ENCODE results near the gene MRM3. TPM values are rescaled to one million over a fixed set of nuclear protein-coding genes. Genes with fewer than 3 reads are reported as not detected.
"Not testable (repeated sequence)": the region's sequence is repeated elsewhere in the genome, so short reads cannot be mapped to it uniquely, and the experiment has no call there.

MRM3 gene
- total RNA-seq, 1 experiment from 2014 or later, result 49.7 TPM

DNA sequence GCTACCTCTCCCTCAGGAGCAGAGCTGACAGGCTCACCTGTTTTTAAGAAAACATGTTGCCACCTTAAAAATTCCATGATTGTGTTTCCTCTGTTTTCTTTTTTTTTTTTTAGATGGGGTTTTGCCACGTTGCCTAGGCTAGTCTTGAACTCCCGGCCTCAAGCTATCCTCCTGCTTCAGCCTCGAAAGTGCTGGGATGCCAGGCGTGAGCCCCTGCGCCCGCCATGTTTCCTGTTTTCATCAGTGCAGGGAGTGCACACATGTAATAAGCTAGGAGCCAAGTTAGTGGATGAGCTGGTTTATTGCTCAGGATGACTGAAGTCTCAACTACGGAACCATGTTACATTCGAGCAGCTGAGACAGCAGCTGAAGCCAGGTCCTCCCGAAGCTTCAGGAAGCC is 13.6 kb downstream of the MRM3 start:
- DNase-seq (ENCODE audit: low read depth), result no peak

DNA sequence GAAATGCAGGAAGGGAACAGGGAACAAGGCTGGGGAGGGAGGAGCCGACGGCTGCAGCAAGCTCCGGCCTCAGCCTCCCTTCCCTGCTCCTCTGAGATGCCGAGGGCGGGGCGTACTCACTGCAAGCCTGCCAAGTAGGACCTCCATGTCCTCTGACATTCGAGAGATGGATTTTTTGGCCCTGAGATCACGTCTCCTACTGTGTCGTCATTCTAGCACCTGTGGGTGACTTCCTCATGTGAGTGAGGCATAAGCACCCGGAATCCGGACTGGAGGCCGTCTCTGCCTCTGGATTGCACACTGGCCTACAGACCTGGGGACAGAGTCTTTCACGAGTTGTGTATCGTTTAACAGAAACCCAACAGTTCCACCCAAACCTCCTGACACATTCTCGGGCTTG is 14.5 kb downstream of the MRM3 start:
- DNase-seq (ENCODE audit: low read depth), result no peak

DNA sequence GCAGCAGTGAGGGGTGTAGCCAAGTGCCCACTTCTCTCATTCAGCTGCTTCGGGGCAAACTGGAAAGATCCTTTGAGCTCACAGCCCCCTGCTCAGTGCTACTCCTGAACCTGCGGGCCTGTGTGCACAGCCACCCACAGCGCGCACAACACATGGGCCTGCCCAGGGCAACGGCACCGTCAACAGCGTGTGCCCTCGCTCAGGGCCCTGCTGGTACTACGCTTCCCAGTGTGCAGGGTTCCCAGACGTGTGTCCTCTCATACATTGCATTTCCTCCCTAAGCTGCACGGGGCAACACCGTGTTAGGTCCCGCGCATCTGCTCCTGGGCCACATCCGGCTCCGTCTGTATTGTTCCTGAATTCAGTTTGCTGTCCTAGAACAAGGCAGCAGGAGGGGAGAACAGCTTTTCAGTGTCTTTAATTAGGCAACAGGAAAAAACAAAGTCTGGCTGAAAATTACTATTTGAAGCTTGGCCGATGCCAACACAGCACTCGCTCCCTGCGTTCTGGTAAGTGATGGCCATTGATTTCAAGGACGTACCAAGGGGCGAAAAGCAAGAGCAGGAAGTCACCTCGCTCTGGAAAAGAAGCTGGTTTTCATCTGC is 15.2 kb downstream of the MRM3 start:
- no peak for DNase-seq (ENCODE audit: low read depth)

DNA sequence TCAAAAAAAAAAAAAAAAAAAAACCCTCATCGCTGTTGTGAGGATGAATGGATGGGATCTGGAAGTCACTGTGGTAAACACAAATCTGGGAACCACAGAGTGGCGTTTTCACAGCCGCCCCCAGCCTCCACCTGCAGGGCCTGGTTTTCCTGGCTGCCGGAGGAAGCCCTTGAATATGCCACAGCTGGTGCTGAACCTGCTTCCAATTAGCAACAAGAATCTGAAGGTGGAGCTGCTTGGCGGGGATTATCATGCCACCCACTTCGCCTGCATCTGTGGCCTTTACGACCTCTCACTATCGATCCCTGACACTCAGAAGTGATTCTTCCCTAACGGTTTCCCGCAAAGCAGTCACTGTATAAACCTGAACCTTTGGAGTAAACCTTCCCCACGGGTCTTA is 16.1 kb downstream of the MRM3 start:
- DNase-seq (ENCODE audit: low read depth), result no peak

DNA sequence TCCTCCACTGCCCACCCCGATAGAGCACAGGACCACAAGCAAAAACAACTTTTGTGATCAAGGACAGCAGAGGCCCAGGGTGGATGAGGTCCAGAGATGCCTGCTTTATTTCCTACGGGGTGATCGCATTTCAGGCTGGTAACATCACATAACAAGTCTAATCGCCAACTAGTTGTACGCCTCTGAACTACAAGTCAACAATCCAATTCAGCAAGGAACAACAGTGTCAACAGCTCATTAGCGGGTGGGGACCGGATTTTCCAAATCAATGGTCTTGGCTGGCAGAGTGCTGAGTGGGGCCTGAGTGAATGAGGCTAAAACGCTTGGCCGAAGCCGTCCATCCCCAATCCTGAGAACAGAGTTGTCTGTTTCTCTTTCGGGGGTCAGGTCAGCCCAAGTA is 17.1 kb downstream of the MRM3 start:
- DNase-seq (ENCODE audit: low read depth), result no peak

DNA sequence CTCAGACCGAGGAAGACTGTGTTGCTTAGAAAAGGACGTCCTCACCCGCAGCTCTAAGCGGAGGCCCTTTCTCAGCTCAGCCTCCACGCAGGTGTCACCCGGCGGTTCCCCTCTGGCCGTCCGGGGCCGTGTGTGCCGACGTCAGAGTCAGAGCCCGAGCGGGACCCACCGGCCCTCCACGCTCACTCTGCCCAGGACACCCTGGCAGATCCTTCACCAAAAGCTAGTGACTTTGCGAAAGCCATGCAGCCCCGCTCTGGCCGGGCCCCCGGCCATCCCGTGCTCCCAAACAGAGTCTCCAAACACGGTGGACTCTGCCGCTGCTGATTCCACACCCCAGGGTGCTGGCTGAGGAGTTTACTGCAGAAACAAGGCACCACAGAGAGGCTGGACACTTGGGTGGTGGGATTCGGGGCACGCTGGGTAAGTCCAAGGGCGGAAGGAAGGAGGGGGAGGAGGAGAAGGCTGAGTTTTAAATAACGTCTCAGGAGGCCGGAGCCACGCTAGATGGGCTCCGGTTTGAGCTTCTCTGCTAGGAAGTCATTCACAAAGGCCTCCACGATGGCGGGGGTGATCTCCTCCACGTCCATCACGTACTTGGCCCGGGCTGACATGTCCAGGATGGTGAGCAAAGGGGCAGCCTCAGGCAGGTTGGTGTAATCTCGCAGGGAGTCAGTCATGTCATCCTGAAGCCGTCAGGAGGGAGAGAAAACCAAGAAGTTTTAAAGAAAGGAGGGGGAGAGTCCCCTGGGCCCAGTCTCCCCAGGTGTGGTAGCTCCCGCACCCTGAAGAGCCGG is 18.5 kb downstream of the MRM3 start:
- DNase-seq (ENCODE audit: low read depth), result no peak

DNA sequence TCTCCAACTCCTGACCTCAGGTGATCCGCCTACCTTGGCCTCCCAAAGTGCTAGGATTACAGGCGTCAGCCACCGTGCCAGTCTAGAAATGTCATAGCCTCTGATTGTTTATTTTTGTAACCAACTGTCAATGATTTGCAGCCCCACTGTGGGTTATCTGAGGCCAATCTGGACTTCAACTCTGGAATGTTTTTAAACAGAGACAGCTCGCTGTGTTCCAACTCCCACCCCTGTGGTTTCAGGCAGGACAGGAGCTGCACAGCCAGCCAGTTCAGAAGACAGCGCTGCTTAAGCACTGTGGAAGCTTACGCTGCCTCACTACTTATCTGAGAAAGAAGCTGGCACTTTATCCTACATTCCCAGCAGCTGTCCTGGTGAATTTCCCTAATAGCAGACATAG is 19.5 kb downstream of the MRM3 start:
- no peak for DNase-seq (ENCODE audit: low read depth)

DNA sequence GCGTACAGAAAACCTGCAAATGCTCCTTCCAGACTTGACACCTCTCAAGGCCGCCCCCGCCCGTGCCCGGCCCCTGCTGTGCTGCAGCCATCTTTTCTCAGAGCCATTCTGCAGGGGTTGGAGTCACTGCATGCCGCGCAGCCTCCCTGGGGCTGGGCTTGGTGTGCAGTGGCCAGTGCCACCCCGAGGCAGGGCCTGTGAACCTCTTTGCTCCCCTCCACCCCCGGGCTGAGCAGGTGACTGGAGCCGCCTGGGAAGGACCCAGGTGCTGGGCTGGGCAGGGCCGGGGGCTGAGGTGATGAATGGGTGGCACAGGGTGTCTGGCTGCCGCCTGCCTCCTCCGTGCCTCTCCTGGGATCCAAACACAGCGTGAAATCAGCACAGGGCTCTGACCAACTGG is 20.3 kb downstream of the MRM3 start:
- DNase-seq (ENCODE audit: low read depth), result no peak

DNA sequence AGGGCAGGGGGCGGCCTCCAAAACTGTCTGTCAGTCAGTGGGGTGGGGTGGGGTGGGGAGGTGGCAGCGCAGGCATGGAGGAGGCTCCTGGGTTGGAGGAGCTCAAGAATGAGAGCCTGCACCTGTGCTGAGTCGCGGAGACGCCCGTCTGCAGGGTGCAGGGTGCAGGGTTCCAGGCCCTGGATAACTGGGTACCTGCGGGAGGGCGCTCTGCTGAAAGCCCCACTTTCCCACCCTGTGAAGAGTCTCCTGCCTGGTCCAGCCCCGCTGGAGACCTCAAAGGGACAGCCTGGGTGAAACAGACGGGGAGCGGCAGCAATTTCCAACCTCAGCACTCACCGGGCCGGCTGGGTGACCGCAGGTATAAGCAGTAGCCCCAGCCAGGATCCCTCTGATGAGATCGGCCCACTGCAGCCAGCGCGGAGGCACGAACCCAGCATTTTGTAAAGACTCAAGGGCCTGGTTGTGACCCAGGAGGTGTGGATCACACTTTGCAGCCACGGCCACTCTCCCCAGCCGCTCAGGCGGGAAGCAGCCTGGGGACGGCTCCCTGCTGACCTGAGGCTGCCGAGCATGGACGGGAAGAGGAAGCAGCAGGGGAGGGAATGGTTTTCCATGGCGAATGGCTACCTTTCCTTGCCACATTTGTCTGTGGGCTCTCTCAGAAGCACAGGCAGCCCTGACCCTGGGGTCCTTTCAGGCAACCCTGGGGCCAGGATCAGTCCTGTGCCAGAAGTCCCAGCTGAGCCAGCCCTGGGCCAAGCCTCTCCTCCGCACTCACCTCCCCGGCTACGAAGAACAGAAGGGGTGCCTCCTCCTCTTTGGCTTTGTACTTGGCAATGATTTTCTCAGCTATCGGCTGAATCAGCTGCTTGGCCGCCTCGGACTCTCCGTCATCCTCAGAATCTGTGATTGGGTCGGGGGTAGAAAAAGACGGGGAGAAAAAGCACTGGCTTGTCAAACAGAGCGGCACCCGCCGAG is 21.0 kb downstream of the MRM3 start:
- no peak for DNase-seq (ENCODE audit: low read depth)

DNA sequence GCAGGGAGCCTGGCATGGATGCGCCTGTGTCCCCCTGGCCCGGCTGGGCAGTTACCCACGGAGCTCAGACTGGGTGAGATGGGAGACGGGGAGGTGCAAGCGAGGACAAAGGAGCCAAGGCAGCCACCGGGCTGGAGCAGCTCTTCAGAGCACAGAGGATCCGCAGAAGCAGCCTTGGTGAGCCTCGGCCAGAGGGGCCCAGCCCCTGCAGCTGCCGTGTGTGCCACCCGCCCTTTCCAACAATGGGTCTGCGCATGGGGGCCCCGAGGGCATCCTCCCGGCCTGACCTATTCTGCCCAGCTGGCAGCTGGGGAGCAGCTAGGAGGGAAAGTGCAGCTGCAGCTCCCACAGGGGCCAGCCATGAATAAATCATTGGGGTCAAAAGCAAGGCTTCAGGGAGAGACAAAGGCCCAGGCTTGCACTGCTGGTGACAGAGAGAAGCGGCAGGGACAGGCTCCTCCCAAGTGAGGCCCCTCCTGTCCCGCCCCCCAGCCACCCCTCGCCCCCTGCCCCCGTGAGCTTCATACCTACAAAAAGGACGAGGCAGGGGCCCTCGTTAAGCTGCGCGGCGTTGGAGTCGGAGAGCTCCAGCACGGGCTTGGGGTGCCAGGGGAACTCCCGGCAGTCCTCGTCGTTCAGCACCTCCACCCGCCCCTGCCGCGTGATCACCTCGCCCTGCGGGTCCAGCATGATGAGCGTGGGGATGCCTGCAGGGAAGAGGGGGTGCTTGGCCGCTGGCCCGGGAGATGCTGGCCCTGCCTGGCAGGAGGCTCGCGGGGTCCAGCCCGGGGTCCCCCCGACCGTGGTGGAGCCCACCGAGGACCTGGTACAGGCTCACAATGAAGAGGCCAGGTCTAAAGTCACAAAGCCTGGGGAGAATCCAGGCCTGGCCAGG is 22.6 kb downstream of the MRM3 start:
- DNase-seq (ENCODE audit: low read depth), result no peak

DNA sequence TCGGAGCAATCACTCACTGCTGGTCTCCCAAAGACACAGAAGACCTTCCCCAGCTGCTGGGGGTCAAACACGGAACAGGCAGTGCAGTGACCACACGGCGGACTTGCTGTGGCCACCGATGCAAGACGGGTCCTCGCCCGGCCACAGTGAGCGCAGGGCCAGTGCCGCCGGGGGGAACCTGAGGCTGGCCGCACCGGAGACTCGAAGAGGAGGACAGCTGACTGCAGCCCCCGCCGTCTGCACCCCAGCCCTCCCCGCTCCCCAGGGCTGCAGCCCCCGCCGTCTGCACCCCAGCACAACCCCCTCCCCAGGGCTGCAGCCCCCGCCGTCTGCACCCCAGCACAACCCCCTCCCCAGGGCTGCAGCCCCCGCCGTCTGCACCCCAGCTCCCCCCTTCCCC is 23.7 kb downstream of the MRM3 start:
- DNase-seq (ENCODE audit: low read depth), result not testable (repeated sequence)

DNA sequence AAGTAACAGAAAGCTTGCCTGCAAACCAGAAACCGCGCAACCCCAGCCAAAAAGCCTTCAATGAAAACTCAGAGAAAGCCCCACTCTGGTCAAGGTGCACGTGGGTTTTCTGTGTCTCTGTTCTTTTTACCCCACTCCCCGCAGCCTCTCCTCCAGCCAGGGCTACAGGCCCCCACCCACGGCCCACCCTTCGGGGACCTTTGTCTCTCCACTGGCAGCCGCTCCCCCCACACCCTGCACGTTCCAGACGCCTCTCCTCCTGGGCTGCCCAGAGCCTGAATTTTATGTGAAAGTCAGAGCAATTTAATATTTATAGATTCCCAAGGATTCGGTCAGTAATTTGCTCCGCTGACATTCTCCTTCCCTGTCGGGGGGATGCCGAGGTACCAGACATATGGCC is 24.2 kb downstream of the MRM3 start:
- DNase-seq (ENCODE audit: low read depth), result no peak

DNA sequence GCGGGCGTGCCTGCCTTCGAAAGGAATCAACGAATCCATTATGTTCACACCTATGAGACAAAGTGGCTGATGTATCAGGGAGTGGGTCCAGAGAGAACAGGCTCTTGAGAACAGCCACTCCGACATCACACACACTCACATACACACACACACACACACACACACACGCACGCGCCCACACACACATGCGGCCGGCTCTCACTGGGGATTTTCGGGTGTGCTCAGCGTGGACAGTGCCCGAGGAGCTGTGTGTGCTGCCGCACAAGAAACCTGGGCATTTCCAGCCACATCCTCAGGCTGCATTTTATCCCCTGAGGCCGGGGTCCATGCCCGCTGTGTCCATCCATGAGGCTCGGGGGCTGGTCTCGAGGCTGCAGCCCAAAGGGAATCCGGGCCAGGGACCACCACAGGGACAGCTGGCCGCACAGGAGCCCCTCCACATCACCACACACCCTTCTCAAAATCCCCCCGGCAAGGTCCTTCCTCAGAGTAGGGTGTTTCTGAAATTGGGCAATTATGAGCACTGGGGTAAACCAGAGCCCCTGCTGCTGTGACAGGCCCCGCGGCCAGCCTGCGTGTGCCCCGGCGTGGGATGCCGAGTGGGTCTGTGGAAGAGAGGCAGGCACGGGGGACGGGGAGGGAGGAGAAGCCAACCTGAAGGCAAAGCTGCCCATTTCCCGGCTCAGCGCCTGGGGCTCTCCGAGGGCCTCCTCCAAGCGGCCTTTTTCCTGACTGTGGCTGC is 24.8 kb downstream of the MRM3 start:
- DNase-seq (ENCODE audit: low read depth), result no peak

DNA sequence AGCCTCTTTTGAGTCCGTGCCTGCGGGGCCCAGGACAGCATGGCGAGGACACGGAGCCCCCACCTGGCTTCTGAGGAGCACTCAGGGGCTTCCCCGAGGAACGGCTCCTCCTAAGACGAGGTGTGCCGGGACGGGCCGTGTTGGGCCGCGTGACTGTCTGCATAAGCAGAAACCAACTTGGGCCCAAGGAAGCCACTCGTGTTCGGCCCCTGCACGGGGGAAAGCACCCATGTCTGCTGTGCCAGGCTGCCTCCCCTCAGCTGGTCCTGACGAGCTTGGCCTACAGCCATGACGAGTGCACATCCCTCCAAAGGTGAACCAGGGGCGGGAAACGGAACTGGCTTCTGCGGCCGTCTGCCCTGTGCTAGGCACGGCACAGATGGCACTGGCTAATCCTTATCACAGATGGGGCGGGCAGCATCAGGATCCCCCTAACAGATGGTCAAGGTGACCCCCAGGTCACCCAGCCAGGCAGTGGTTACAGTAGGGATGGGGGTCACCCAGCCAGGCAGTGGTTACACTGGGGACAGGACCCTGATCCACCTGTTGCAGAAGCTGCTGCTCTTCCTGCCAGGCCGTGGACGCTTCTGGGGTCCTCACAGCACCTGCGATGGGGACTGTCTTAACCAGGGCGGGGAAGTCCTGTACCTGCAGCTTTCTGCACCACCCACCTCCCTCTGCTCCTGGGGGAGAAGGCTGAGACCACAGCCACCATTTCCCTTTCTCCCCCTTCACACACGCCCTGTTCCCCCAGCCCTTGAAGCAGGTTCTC is 25.6 kb downstream of the MRM3 start:
- no peak for DNase-seq (ENCODE audit: low read depth)

DNA sequence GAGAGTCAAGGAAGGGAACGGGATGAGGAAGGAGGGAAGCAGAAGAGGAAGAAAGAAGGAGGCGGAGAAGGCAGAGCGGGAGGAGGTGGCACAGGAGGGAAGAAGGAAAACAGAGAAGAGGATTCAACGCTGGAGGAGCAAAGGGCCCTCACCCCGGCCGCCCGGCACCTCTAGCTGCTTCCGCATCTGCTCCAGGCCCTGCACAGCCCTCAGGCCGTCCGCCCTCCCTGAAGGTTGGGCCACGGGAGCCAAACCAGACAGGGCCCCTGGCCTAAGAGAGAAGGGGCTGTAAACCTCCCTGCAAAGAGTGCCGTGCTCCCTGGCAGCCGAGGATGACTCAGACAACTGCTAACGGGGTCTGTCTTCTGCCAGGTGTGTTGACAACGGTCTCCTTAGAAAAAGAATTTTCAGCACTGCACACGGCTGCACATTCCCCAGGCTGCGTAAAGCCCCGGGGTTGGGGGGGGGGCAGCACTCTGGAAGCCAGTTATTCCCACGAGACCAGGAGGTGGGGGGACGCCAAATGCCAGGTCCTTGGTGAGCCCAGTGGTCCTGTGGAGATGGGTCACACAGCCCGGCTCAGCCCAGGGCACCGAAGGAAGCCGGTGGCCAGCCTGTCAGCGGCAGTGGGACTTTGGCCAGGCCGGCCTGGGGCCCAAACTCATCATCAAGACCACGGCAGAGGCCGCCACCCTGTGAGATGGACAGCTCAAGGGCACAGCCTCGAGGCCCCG is 29.1 kb downstream of the MRM3 start:
- no peak for DNase-seq (ENCODE audit: low read depth)

DNA sequence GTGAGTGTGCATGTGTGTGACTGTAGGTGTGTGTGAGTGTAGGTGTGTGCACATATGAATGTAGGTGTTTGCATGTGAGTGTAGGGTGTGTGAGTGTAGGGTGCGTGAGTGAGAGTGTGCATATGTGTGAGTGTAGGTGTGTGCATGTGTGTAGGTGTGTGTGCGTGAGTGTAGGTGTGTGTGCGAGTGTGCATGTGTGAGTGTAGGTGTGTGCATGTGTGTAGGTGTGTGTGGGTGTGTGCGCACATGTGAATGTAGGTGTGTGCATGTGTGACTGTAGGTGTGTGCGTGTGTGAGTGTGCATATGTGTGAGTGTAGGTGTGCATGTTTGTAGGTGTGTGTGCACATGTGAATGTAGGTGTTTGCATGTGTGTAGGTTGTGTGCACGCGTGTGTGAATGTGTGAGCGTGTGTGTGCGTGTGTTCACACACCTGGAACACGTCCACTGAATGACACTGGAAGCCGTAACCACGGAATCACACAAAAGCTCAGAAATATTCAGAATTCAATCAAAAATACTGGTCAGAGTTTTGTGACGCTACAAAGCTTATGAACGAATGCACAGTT is 30.6 kb downstream of the MRM3 start:
- DNase-seq (ENCODE audit: low read depth), result no peak

DNA sequence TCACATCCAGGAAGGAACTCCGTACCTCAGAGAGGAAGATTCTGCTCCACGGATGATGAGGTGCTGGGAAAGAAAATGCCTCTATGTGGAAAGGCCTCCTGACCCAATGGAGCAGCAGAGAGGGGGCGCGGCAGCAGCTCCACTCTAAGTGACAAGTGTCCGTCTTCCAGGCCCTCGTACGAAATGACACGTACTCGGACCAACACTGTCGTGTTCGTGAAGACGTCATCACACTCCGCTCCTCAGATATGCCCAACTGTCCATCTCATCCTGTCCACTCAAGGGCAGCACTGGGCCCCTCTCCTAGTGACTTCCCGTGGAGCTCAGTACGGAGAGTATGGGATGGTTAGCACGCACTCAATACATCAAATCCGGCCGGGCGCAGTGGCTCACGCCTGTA is 32.2 kb downstream of the MRM3 start:
- no peak for DNase-seq (ENCODE audit: low read depth)

DNA sequence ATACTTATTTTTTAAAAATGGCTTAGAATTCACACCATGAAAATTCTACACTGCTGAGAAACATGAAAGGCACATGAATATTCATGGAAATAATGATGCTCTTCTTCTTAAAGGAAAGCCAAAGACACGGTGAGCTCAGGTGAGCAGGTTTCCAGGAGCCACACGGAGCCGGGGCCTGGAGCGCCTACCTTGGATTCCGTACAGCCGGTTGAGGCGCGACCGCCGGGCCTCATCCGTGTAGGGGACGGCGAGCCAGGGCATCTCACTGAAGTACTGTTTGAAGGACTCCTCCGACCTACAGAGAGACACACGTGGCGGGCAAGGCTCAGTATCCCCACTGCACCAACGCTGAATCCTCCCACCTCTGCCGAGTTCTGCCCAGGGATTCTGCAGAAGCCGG is 37.1 kb downstream of the MRM3 start:
- no peak for DNase-seq (ENCODE audit: low read depth)

DNA sequence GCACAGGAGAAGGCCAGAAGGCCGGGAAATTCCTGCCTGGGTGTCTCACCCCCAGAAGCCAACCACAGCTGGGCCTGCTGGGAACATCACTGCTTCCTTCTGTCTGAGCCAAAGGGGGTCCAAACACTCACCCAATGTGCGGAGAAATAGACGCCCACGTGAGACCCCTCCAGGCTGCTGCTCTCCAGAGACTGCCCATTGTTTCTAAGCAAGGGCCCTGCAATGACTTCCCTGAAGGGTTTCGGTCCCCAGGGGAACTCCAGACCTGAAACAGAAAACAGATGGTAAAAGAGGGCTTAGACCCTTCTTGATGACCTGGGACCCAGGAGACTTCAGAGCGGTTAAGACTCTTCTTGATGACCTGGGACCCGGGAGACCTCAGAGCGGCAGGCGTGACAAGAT is 41.3 kb downstream of the MRM3 start:
- DNase-seq (ENCODE audit: low read depth), result no peak

Data from HT1080 (cell line).